Tibial nerve (tissue), 3 donors: ENCODE data around the gene FNBP1.

Experiments used
- POLR2A ChIP-seq, 2 donors: fragments of 450-650 bp; IDR thresholded peaks; one replicate each; pipeline ENCODE4 v1.6.1; 2017; ENCODE audit warnings: antibody characterized with exemption in 2 of 2, mild to moderate bottlenecking in 2 of 2, moderate library complexity in 2 of 2
- TF ChIP-seq, protein P1 (sequence below), 5 experiments: fragments of 200-600 bp in 3 of 5; fragments of 450-650 bp in 2 of 5; sonication (generic) in 3 of 5; IDR thresholded peaks; one replicate each; pipeline ENCODE4 v1.5.1; 2016 to 2019; ENCODE audit warnings: antibody characterized with exemption in 5 of 5, mild to moderate bottlenecking in 3 of 5, moderate library complexity in 2 of 5

DNA sequence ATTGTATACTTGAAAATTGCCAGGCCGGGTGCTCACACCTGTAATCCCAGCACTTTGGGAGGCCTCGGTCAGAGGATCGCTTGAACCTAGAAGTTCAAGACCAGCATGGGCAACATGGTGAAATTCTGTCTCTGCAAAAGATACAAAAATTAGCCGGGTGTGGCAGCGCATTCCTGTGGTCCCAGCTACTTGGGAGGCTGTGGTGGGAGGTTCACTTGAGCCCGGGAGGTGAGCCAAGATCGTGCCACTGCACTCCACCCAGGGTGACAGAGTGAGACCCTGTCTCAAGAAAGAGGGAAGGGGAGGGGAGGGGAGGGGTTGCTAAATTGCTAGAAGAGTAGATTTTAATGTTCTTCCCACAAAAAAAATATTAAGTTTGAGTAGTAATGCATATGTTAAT is 53.2 kb downstream of the FNBP1 start:
- TF ChIP-seq POLR2A (IDR thresholded peaks at IDR 0.05): no peak
- TF ChIP-seq, protein P1, sequence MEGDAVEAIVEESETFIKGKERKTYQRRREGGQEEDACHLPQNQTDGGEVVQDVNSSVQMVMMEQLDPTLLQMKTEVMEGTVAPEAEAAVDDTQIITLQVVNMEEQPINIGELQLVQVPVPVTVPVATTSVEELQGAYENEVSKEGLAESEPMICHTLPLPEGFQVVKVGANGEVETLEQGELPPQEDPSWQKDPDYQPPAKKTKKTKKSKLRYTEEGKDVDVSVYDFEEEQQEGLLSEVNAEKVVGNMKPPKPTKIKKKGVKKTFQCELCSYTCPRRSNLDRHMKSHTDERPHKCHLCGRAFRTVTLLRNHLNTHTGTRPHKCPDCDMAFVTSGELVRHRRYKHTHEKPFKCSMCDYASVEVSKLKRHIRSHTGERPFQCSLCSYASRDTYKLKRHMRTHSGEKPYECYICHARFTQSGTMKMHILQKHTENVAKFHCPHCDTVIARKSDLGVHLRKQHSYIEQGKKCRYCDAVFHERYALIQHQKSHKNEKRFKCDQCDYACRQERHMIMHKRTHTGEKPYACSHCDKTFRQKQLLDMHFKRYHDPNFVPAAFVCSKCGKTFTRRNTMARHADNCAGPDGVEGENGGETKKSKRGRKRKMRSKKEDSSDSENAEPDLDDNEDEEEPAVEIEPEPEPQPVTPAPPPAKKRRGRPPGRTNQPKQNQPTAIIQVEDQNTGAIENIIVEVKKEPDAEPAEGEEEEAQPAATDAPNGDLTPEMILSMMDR (IDR thresholded peaks at IDR 0.05): no peak
